Measurements from ENCODE around the gene OSBPL10.
"Not testable (repeated sequence)": the region's sequence is repeated elsewhere in the genome, so short reads cannot be mapped to it uniquely, and the experiment has no call there.

The OSBPL10 gene, protein sequence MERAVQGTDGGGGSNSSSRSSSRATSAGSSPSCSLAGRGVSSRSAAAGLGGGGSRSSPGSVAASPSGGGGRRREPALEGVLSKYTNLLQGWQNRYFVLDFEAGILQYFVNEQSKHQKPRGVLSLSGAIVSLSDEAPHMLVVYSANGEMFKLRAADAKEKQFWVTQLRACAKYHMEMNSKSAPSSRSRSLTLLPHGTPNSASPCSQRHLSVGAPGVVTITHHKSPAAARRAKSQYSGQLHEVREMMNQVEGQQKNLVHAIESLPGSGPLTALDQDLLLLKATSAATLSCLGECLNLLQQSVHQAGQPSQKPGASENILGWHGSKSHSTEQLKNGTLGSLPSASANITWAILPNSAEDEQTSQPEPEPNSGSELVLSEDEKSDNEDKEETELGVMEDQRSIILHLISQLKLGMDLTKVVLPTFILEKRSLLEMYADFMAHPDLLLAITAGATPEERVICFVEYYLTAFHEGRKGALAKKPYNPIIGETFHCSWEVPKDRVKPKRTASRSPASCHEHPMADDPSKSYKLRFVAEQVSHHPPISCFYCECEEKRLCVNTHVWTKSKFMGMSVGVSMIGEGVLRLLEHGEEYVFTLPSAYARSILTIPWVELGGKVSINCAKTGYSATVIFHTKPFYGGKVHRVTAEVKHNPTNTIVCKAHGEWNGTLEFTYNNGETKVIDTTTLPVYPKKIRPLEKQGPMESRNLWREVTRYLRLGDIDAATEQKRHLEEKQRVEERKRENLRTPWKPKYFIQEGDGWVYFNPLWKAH

DNA sequence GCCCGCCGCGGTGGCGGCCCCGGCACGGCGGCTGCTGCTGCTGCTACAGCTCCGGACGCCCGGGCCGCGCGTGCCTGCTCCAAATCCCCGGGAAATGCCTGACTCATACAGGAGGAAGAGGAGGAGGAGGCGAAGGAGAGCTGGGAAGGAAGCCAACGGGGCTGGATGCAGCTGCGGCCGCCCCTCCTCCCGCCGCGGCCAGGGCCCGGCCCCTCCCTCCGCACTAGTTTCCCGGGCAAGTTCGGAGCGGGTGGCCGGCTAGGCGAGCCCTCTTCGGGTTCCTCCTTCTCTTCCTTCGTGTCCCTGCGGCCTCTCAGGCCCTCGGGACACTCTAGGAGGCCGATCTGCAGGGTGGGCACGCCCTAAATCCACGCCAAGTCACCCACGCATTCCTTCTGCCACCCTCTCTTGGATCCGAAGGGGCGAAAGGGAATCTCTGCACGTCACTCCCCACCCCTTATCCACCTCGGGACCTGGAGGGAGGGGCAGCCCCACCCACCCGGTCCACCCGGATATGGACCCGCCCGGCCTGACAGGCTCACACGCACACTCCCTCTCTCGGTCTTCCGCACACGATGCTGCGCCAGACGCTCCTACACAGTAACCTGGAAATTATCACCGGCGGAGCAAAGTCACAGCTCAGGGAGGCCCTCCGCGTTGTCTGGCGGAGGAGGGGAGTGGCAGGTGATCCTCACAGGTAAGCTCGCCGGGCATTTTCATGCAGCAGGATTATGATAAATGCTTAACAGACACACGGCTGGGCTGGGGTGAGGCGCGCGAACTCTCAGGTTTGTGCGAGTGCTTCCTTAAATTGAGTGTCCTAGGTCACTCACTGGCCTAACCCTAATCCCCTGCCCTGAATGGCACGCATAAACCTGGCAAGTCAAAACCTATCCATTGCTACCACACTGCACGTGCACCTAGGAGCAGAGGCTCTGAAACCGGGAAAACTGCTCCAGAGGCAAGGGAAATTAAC, at the start of gene OSBPL10, which contains the start of gene ZNF860:
OSBPL10 (minus strand) TSS at position 57 of the 976 bp plus-strand sequence. CDS start 83 bp downstream, outside the sequence.
ZNF860 (plus strand) TSS at position 545 of the 976 bp plus-strand sequence. CDS start 7,330 bp downstream, outside the sequence.
- DNase-seq, result peak; percentile 18

- no peak for DNase-seq
Observed at GRCh38 chr3:32026593-32026992, 45.5 kb upstream of the OSBPL10 start.

GRCh38 chr3:32022947-32023346, 41.9 kb upstream of the OSBPL10 start:
- no peak for DNase-seq

DNA sequence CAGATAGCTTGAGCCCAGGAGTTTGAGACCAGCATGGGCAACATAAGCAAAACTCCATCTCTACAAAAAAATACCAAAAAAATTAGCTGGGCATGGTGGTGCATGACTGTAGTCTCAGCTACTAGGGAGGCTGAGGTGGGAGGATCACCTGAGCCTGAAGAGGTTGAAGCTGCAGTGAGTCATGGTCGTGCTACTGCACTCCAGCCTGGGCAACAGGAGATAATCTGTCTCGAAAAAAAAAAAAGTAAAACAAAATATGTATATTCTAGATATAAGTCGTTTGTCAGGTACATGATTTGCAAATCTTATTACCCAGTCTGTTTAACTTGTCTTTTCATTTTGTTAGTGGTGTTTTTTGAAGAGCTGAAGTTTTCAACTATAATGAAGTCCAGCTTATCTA, 40.7 kb upstream of the OSBPL10 start:
- DNase-seq, result no peak

- DNase-seq, result no peak
Observed at GRCh38 chr3:32021155-32021554, 40.1 kb upstream of the OSBPL10 start.

GRCh38 chr3:32018757-32019564, 37.9 kb upstream of the OSBPL10 start:
- DNase-seq, result no peak

DNA sequence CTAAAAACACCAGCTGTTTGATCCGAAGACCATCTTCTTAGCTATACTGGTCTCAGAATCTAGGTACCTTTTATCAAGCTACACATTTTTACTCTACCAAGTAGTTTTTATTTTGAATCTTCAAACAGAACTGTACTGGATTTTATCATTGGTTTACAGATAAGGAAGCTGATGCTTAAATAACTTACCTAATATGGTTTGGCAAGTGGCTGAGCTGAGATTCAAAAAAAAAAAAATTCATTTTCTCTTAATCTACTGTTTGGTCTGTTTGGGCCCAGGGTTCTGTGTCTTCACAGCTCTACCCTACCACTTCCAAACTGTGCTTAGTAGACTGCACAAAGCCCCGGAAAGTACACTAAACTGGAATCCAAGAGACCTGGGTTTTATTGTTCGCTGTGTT, 36.2 kb upstream of the OSBPL10 start:
- DNase-seq, result no peak

GRCh38 chr3:32015638-32016037, 34.6 kb upstream of the OSBPL10 start:
- DNase-seq, result not testable (repeated sequence)

GRCh38 chr3:32010699-32011098, 29.6 kb upstream of the OSBPL10 start:
- not testable (repeated sequence) for DNase-seq

DNA sequence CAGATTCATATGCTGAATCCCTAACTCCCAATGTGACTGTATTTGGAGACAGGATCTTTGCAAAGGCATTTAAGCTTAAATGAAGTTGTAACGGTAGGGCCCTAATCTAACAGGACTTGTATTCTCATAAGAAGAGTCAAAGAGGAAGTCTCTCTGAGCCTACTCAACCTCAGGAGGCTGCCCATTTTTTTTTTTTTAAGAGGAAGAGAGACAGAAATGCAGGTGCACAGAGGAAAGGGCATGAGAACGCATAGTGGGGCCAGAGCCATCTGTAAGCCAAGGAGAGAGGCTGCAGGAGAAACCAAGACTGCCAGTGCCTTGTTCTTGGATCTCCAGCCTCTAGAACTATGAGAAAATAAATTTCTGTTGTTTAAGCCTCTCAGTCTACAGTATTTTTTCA, 28.9 kb upstream of the OSBPL10 start:
- DNase-seq, result no peak

GRCh38 chr3:32009101-32009500, 28.0 kb upstream of the OSBPL10 start:
- no peak for DNase-seq

- no peak for DNase-seq
Observed at GRCh38 chr3:32004113-32004765, 23.2 kb upstream of the OSBPL10 start.

DNA sequence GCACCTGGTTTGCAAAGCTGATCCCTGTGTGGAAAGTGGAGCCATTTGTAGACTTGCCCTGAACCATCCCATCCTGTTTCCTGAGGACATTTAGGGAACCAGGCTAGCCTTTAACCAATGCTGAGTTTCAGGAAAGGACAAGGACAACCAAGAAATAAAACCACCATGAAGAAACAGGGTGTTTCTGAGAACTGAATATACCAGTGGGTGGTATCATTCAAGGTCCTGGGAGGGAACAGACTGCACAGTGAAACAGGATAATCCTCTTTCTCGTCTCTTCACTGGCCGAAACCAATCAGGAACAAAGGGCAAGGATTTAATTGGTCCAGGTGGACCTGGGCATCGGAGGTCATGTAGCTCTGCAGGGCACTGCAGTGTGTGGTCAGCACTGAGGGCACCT, 22.3 kb upstream of the OSBPL10 start:
- no peak for DNase-seq

- no peak for DNase-seq
Observed at GRCh38 chr3:32002561-32003368, 21.7 kb upstream of the OSBPL10 start.

DNA sequence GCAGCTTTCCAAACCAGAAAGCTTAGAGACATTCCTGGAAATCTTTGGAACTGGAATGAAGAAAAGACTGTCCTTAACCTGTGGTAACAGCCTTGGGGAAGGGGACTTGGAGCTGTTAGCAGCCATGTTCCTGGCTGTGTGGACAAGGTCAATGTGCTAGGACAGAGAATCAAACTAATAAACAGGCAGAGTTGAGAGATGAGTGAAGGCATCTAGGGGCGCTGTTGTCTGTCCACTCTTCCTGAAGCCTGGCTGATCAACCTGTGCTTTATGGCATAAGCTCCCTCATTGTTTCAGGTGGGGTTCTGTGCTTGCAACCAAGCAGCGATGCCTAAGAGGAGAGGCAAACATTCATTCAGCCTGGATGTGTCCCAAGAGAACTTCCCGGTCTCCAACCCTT, 19.8 kb upstream of the OSBPL10 start:
- DNase-seq, result no peak

- no peak for DNase-seq
Observed at GRCh38 chr3:31999907-32000439, 18.9 kb upstream of the OSBPL10 start.

DNA sequence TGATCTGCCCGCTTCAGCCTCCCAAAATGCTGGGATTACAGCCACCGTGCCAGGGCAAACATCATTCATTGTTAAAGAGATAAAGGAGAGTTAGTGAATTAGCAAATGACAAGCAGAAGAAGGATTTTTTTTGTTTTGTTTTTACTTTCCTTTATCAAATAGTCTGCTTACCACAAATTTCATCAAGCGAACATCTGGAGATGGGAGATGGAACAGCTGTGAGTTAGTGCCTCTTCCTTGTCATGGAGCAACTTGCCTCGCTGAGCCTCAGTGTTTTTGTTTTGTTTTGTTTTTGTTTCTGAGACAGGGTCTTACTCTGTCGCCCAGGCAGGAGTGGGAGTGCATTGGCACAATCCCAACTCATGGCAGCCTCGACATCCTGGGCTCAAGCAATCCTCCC, 16.4 kb upstream of the OSBPL10 start:
- no peak for DNase-seq

DNA sequence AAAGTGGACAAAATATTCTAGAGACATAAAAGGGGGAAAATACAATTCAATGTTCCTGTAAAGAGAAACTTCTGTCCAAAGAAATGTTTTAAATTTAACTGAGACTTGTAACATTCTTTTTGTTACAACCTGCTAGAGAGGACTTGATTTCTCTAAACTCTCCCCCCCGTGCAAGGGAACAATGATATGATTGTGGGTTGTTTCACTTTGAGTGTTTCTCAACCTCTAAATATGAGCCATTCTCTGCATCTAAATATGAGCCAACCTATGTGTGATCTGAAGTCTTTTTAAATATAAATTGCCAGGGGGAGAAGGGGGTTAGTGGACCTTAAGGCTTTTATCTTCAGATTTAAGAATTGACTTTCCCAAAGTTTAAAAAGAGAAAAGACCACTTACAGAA, 15.1 kb upstream of the OSBPL10 start:
- no peak for DNase-seq

GRCh38 chr3:31995026-31995425, 14.0 kb upstream of the OSBPL10 start:
- DNase-seq, result not testable (repeated sequence)

DNA sequence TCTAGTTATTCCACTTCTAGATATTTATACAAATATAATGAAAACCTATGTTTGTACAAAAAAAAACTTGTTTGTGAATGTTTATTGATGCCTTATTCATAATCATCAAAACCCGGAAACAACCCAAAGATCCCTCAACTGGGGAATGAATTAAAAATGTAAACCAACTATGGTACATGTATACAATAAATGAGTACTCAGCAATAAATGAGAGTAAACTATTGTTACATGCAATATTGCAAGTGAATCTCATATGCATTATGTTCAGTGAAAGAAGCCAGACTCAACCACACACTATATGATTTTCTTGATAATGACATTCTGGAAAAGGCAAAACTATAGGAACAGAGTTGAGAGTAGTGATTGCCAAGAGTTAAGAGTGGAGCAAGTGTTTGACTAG, 12.8 kb upstream of the OSBPL10 start:
- no peak for DNase-seq

Data from activated effector memory CD4-positive, alpha-beta T cell treated with Interleukin-2 at 50 U/mL for 16 hours (primary cell).